Nephron progenitor cell (in vitro differentiated cells): ENCODE data around the gene OTOP3.

Source experiments
- DNase-seq: peaks from one replicate; pipeline ENCODE4 v3.0.0; 2021
- H3K27ac Mint-ChIP-seq: 2 replicates; pipeline ENCODE4 v1.8.0; 2021; ENCODE audit warnings: mild to moderate bottlenecking, moderate library complexity, mixed read lengths
- H3K27me3 Mint-ChIP-seq: 2 replicates; pipeline ENCODE4 v1.8.0; 2021; ENCODE audit warnings: mild to moderate bottlenecking, low read depth, mixed read lengths; ENCODE audit not compliant: poor library complexity
- H3K36me3 Mint-ChIP-seq: 2 replicates; pipeline ENCODE4 v1.8.0; 2021; ENCODE audit warnings: low read depth, mixed read lengths
- H3K4me1 Mint-ChIP-seq: 2 replicates; pipeline ENCODE4 v1.8.0; 2021; ENCODE audit warnings: mixed read lengths
- H3K4me3 Mint-ChIP-seq: 2 replicates; pipeline ENCODE4 v1.8.0; 2021; ENCODE audit warnings: mild to moderate bottlenecking, moderate library complexity, mixed read lengths
- H3K9me3 Mint-ChIP-seq: 2 replicates; pipeline ENCODE4 v1.8.0; 2021; ENCODE audit warnings: mild to moderate bottlenecking, moderate library complexity, mixed read lengths
- TF ChIP-seq, protein P1 (sequence below): fragments of 200-600 bp; sonication (generic); IDR thresholded peaks from 2 replicates; pipeline ENCODE4 v1.5.0; 2021; ENCODE audit warnings: antibody characterized with exemption

The OTOP3 gene

GRCh38 chr17:74952431-74953133 lies 16.9 kb downstream of the OTOP3 start:
- Mint-ChIP-seq H3K4me3 (no peak overlapping the region), H3K27me3 (peaks cover 65% of the 10 kb centered on the region), H3K36me3 (no peaks in the 10 kb centered on the region), H3K9me3 (no peaks in the 10 kb centered on the region), H3K4me1 (peaks cover 4% of the 10 kb centered on the region), H3K27ac (no peak overlapping the region)
- DNase-seq = no peak
- TF ChIP-seq, protein P1, sequence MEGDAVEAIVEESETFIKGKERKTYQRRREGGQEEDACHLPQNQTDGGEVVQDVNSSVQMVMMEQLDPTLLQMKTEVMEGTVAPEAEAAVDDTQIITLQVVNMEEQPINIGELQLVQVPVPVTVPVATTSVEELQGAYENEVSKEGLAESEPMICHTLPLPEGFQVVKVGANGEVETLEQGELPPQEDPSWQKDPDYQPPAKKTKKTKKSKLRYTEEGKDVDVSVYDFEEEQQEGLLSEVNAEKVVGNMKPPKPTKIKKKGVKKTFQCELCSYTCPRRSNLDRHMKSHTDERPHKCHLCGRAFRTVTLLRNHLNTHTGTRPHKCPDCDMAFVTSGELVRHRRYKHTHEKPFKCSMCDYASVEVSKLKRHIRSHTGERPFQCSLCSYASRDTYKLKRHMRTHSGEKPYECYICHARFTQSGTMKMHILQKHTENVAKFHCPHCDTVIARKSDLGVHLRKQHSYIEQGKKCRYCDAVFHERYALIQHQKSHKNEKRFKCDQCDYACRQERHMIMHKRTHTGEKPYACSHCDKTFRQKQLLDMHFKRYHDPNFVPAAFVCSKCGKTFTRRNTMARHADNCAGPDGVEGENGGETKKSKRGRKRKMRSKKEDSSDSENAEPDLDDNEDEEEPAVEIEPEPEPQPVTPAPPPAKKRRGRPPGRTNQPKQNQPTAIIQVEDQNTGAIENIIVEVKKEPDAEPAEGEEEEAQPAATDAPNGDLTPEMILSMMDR = no peak

DNA sequence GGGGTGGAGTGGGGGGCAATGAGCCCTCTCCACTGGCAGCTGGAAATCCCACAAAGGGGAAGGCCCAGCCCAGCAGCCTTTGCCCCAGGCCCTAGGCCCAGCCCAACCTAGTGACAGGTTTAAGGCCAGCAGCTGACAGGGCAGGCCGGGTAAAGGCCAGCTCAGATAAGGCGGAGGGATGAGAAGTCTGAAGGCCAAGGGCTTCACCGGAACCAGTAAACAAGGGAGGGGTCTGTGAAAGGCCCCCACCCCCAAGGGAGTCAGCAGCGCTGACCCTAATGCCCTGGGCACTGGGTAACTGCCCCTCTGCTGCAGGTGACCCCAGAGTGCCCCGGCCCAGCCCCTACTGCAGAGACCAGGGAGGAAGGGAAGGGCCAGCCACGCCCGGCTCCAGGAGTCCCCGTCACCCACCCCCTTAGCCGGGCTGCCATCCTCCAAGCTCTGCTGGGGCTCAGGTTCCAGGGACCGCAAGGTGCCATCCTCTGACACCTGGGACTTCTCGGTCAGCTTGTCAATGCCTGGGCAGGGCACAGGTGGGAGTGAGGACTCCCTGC lies 17.5 kb downstream of the OTOP3 start:
- no peak for DNase-seq
- Mint-ChIP-seq H3K4me1 (peaks cover 4% of the 10 kb centered on the region), H3K27me3 (peaks cover 65% of the 10 kb centered on the region), H3K4me3 (no peak overlapping the region), H3K27ac (no peak overlapping the region), H3K9me3 (no peaks in the 10 kb centered on the region), H3K36me3 (no peaks in the 10 kb centered on the region)
- TF ChIP-seq, protein P1 = no peak

- H3K9me3 Mint-ChIP-seq = no peaks in the 10 kb centered on the region
- no peak overlapping the region for H3K27ac Mint-ChIP-seq
- H3K4me3 Mint-ChIP-seq = no peak overlapping the region
- TF ChIP-seq, protein P1 = no peak
- no peak for DNase-seq
- H3K4me1 Mint-ChIP-seq = peaks cover 4% of the 10 kb centered on the region
- no peaks in the 10 kb centered on the region for H3K36me3 Mint-ChIP-seq
- H3K27me3 Mint-ChIP-seq = peaks cover 65% of the 10 kb centered on the region
These were observed 18.4 kb downstream of the OTOP3 start for GRCh38 chr17:74954115-74954514.

- Mint-ChIP-seq H3K27me3 (peaks cover 69% of the 10 kb centered on the region), H3K36me3 (no peaks in the 10 kb centered on the region), H3K4me1 (peaks cover 4% of the 10 kb centered on the region), H3K9me3 (no peaks in the 10 kb centered on the region), H3K27ac (no peak overlapping the region), H3K4me3 (no peak overlapping the region)
- TF ChIP-seq, protein P1 = no peak
- DNase-seq = no peak
These were observed 19.1 kb downstream of the OTOP3 start for GRCh38 chr17:74954665-74955421.

GRCh38 chr17:74956093-74956492 lies 20.4 kb downstream of the OTOP3 start:
- Mint-ChIP-seq H3K27ac (no peak overlapping the region), H3K9me3 (no peaks in the 10 kb centered on the region), H3K36me3 (no peaks in the 10 kb centered on the region), H3K4me1 (peaks cover 14% of the 10 kb centered on the region), H3K4me3 (no peak overlapping the region), H3K27me3 (peaks cover 69% of the 10 kb centered on the region)
- no peak for DNase-seq
- TF ChIP-seq, protein P1 = no peak
